GM08714 (cell line): ENCODE results near the gene SELENOH.

Source experiments
- H3K4me3 ChIP-seq: fragments of 200-500 bp; sonication (Bioruptor generic); 2 replicates; pipeline ENCODE4 v1.5.1; 2014; ENCODE audit warnings: mild to moderate bottlenecking, low read length, inconsistent platforms
- ZNF274 ChIP-seq: IDR thresholded peaks from 2 replicates; pipeline ENCODE4 v1.6.1; 2012; ENCODE audit warnings: mild to moderate bottlenecking, low read depth, low read length

The SELENOH gene

DNA sequence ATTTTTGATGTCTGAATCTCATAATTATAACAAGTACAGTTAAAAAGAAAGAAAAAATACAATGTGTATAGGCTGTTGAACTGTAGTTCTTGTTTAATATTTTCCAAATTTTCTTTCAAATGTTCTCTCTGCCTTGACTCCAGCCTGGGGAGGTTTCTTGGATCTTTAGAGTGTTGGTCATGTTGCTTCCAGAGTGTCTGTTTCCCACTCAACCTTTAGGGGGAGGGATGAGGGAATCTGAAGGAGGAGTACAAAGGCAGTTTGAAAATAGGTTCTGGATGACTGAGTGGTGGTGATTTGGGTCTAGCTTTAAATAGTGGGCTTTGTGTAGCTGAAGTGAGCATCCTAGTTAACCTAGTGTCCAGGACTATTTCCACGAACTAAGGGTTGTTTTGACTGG, 22.3 kb downstream of the SELENOH start:
- peak overlapping the region; percentile 100 for H3K4me3 ChIP-seq

DNA sequence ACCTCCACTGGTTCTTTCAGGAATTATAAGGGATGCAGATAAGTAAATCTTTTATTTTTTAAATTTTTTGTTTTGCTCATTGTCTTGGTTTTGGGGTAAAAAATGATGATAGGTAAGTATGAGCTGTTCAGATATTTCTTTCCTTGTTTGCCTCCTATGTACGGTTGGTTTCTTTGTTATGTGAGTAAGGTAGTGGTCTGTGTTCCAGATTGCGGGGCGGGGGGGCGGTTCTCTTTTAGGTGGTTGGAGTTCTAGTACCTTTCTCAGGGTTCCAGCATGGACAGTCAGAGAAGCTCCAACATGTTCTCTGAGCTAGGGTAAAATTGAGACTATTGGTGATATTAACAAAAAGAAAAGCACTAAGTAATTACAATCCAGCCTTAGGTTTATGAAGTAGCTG, 22.7 kb downstream of the SELENOH start:
- TF ChIP-seq ZNF274 = no peak
- peak overlapping the region; percentile 100 for H3K4me3 ChIP-seq

More for the DNA sequence above, 22.3 kb downstream of the SELENOH start:
- no peak for TF ChIP-seq ZNF274

DNA sequence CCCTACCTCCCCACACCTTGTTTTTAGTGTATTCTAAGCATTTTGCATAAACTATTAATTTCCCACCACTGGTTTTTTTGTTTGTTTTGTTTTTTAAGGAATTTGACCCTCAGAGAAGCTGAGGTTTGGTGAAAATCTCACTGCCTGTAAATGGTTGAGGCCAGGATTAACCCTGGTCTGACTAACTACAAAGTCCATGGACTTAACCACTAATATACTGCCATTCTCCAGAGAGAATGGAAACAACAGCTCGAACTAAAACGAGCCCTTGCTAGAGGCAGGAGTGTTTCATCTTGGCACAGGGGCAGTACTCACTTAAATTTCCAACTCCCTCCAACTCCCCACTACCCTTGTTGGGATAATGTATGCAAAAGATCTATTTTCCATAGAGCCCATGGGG, 23.3 kb downstream of the SELENOH start:
- peak overlapping the region; percentile 100 for H3K4me3 ChIP-seq
- no peak for TF ChIP-seq ZNF274

DNA sequence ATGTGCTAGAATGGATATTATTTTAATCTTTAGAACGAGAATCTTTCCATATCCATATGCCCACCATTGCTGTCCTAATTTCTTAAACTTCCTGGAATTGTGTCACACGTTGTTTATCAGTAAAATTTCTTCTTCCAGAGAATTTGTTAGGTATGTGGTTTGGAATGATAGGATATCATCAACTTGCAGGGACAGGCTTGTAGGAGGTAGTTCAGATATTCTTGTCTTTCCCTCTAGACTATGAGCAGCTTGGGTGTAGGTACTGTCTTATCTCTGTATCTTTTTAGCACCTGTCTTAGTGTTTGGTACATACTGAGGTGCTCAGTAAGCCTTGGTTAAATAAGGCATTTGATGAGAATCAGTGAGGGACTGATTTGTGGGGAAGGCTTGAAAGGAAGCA, 23.7 kb downstream of the SELENOH start:
- no peak for TF ChIP-seq ZNF274
- H3K4me3 ChIP-seq = peak overlapping the region; percentile 69

DNA sequence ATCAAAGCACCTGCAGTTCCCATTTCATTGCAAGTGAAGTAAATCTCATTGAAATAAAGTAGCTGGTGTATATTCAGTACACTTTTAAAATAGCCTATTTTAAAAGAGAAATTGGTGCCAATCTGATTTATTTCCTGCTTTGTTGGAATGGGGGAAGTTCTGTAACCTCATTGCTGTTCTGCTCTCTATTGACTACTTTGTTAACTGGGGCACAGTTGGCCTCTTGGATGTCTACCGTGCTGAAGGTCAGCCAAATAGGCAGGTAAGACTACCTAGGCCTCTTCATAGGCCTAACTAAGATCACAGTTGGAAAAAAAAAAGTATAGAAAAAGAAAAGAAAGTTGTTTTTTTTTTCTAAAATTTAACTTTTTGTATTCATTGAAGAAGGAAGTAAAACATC, 29.5 kb downstream of the SELENOH start:
- TF ChIP-seq ZNF274 = no peak

DNA sequence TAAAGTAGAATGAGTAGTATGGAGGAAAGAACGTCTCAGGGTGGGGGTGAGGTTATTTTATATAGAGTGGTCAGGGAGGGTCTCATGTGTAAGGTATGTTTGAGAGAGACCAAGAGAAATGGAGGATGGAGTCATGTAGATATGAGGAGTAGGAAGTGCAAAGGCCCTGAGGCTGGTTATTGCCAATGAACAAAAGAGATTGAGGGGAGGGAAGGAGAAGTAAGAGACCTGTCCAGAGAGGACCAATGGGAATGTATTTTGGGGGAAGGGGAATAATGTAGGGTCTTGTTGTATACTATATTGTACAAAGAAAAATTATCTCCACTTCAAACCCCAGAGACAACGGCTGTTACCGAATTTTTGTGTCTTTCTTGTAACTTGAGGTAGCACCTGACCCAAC, 30.1 kb downstream of the SELENOH start:
- TF ChIP-seq ZNF274 = no peak
- H3K4me3 ChIP-seq = no peak overlapping the region

More for the DNA sequence above, 29.5 kb downstream of the SELENOH start:
- H3K4me3 ChIP-seq = no peak overlapping the region

DNA sequence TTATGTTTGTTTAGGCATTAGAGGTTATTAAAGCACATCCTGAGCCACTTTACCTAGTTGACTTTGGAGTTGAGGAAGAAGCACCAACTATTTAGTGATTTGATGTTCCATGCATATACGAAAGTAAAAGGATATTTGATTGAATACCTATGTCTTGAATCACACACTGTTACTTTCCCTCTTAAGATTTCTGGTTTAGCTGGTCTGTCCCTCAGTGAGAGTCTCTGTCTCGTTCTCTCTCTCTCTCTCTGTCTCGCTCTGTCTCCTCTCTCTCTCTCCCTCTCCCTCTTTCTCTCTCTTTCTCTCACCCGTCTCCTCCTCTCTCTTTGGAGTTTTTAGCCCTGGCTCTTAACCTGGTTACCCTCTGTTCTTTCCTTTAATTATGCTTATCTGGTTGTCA, 31.3 kb downstream of the SELENOH start:
- H3K4me3 ChIP-seq = no peak overlapping the region
- TF ChIP-seq ZNF274 = no peak

DNA sequence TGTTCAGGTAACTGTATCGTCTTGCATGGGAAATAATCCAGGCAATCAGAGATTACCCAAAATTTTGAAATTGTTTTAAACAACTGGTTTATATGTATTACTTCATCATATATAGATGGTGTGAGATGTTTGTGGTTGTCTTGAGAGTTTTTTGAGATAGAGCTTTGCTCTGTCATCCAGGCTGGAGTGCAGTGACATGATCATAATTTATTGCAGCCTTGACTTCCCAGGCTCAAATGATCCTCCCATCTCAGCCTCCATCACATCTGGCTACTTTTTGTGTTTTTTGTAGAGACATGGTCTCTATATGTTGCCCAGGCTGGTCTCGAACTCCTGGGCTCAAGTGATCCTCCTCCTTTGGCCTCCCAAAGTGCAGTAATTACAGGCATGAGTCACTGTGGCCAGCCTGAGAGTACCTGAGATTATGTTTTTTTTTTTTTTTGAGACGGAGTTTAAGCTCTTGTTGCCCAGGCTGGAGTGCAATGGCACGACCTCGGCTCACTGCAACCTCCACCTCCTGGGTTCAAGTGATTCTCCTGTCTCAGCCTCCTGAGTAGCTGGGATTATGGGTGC, 31.8 kb downstream of the SELENOH start:
- TF ChIP-seq ZNF274 = no peak
- no peak overlapping the region for H3K4me3 ChIP-seq

DNA sequence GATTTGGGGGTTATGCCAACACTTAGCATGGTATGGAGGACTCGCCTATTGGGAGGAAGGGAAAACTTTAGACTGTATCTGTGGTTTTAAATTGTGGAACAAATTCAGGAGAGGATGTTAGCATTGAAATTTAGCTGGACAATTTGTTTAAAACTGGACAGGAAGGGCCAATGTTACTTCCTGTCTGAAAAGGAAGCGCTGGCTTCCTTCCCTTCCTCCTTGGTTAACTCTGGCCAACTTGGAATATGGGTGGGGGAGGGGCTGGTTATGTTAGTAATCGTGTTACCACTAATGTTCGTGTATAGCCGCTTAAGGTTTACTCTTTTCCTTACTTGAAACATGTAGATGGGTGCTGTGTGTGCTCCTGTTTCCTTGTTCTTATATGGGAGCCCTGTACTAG, 34.2 kb downstream of the SELENOH start:
- H3K4me3 ChIP-seq = no peak overlapping the region
- no peak for TF ChIP-seq ZNF274

DNA sequence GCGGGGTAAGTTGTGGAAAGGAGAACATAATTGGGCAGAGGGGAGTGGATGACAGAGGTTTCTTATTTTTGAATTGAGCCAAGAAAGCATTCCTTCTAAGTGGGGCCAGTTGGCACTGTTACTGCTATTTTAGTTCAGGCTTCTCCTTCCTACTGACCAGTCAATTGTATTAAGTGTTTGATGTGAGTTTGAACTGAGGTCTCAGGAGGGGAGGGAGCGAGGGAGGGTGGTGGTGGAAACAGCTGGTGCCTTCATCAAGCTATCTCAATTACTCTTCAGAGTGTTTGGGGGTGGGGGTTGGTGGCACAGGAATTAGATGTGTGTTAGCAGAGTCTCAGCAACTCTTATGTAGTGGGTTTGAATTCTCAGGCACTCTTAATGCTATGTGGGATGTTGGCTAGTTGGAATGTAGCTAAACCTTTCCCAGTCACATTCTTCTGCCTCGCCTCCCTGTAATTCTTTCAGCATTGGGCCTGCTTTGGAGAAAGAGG, 34.8 kb downstream of the SELENOH start:
- no peak overlapping the region for H3K4me3 ChIP-seq
- no peak for TF ChIP-seq ZNF274

DNA sequence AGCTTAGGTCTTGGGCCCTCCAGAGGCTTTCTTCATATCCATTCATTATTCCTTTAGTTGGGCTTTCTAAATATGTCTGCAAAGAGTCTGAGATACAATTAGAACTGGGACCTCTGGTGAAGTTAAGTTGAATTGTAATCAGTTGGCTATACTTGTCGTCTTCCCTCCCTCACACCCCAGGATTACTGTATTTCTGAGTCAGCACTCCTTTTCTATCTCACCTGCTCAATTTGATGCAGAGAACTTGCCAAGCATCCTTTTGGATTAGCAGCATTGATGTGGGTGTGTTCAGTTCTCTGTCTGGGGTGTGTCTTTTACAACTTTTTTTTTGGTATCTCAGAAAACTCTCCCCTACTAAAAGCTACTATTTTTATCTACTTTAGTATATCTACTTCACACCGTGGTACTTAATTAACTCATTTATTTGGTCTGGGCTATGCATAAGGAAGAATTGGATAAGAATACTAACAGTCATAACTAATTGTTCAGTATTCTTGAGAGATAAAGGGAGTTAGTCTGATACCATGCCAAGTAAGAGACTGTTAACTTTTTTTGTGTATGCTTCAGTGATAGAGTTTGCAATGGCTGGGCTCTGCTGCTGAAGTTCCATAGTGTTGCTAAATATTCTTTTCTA, 35.4 kb downstream of the SELENOH start:
- no peak overlapping the region for H3K4me3 ChIP-seq
- TF ChIP-seq ZNF274 = no peak

DNA sequence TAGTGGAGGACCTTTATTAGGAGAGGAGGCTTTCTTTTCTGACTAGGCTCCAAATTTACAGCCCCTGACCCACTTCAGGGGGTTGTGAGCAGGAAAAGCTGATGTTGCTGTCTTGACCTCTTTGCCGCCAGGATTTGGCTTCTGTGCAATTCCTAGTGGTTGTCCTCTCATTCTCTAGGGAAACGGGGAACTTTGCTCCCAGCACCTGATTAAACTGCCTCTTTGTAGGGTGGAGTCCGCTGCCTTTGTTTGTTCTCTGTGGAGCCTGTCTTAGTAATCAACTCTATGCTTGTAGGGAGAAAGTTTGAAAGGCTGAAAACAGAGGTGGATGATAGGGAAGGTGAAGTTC, 36.7 kb downstream of the SELENOH start:
- no peak overlapping the region for H3K4me3 ChIP-seq
- no peak for TF ChIP-seq ZNF274

DNA sequence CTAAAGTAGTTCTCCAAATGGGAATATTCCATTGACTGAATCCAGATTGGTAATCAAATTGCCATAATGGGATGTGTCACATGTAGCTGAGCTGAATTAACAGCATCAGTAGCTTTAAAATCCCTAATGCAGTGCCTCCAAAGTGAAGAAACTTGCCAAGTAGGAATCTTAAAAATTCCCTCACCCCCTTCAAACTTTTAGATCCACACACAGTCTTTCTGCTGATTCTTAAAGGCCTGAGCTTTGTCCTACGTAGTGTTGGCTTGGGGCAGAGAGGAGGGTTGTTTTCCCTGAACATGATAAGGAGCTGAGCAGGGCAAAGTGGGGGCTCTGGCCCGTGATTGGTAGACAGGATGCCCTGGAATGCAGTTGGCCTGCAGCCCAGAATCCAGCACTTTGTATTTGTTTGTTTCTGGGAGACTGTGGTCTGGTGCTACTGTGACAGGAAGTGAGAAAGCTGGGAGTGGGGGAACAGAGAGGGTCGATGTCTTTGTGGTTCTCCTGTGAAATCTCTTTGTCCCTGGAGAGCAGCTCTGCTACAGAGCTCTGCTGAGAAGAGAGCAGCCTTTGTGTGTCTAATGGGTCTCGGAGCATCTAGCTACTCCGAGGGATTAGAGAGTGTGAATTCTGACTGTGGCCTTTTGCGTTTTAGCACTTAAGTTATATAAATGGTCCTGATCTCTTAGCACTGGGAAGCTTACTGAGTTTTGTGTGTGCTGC, 37.2 kb downstream of the SELENOH start:
- H3K4me3 ChIP-seq = no peak overlapping the region
- no peak for TF ChIP-seq ZNF274

DNA sequence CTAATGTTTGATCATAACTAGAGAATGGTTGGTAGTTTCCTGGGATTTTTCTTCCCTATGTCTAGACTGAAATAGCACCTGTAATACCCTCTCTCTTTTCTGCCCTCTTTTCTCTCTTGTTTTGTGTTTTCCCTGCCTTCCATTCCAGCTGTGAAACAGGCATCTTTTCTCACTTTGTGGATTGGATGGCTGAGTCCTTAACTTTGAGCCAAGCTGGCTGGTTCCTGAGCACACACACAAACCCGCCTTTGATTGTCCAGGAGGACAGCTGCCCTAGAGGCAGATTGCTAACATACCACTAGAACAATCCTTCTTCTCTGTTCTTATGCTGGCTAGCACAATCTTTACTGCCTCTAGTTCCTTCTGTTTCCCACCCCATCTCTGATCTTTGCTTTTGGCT, 38.0 kb downstream of the SELENOH start:
- H3K4me3 ChIP-seq = no peak overlapping the region

DNA sequence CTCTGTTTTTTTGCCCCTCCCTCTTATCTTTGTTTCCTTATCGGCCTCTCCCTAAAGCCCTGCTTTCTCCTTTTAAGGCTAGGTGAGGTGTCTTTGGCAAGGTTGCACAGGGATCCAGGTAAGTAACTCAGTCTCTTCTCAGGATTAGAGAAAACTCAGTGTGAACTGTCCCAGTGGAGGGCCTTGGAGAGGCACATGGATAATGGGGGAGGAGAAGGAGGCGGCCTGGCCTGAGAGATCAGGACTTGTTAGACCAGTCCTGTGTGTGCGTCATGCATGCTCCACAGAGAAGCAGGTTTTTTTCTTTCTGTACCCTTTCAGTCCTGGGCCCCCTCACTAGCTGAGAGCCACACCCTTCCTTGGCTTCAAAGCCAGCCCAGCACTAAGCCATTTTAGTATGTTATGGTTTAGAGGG, 40.2 kb downstream of the SELENOH start:
- no peak overlapping the region for H3K4me3 ChIP-seq
- no peak for TF ChIP-seq ZNF274

More for the DNA sequence above, 38.0 kb downstream of the SELENOH start:
- TF ChIP-seq ZNF274 = no peak
